Esophagus muscularis mucosa (tissue), 4 donors: ENCODE data around the gene GFAP. TPM values are rescaled to one million over a fixed set of nuclear protein-coding genes. Genes with fewer than 3 reads are reported as not detected.

Experiments used
- DNase-seq: peaks from one replicate; pipeline ENCODE4 v3.0.0-alpha.2; 2017; ENCODE audit errors: extremely low spot score
- H3K27ac ChIP-seq, 4 donors: fragments of 200-600 bp; sonication (generic); replicated peaks in 1 of 4; 1 replicate in 3 of 4; 2 replicates in 1 of 4; pipeline ENCODE4 v1.5.1; 2016 to 2019; ENCODE audit warnings: mild to moderate bottlenecking in 1 of 4
- H3K27me3 ChIP-seq, 4 donors: fragments of 200-600 bp; sonication (generic); one replicate each; pipeline versions ENCODE4 v1.5.1 to v1.6.0; 2016 to 2019
- H3K36me3 ChIP-seq, 4 donors: fragments of 200-600 bp; sonication (generic); one replicate each; pipeline ENCODE4 v1.5.1; 2016 to 2019
- H3K4me1 ChIP-seq, 4 donors: fragments of 200-600 bp; sonication (generic); one replicate each; pipeline ENCODE4 v1.5.1; 2016 to 2019
- H3K4me3 ChIP-seq, 4 donors: fragments of 200-600 bp; sonication (generic); 1 replicate in 2 of 4; 2 replicates in 2 of 4; pipeline ENCODE4 v1.5.1; 2016 to 2019; ENCODE audit warnings: mild to moderate bottlenecking in 4 of 4, moderate library complexity in 1 of 4
- H3K9me3 ChIP-seq, 4 donors: fragments of 200-600 bp; sonication (generic); 1 replicate in 3 of 4; 2 replicates in 1 of 4; pipeline ENCODE4 v1.5.1; 2016 to 2019
- CTCF ChIP-seq, 3 experiments: fragments of 200-600 bp in 2 of 3; fragments of 450-650 bp in 1 of 3; sonication (generic) in 2 of 3; IDR thresholded peaks; one replicate each; pipeline ENCODE4 v1.5.1; 2017 to 2019; ENCODE audit warnings: antibody characterized with exemption in 3 of 3, mild to moderate bottlenecking in 2 of 3, moderate library complexity in 1 of 3
- EP300 ChIP-seq: sonication (generic); formaldehyde crosslinking; IDR thresholded peaks from one replicate; pipeline ENCODE4 v1.6.1; 2017; ENCODE audit warnings: antibody characterized with exemption
- POLR2A ChIP-seq: fragments of 450-650 bp; IDR thresholded peaks from one replicate; pipeline ENCODE4 v1.6.1; 2017; ENCODE audit warnings: antibody characterized with exemption, moderate library complexity, mild to moderate bottlenecking, low read depth
- POLR2AphosphoS5 ChIP-seq, 2 donors: sonication (generic); formaldehyde crosslinking; IDR thresholded peaks; one replicate each; pipeline ENCODE4 v1.6.1; 2017; ENCODE audit warnings: antibody characterized with exemption in 2 of 2
- WGBS: methylation state at CpG from one replicate; pipeline ENCODE4 v1.1.5; 2018; 5-methylcytosine and 5-hydroxymethylcytosine counted together
- intact Hi-C: fragments of 100-400 bp; cut with DNase I; formaldehyde crosslinking; loops from one replicate; pipeline ENCODE4 v1.15.1; 2023
- total RNA-seq, 4 donors: library from RNA; depleted of rRNA; stranded (reverse); fragments of >200 nt; gene quantifications; one replicate each; pipeline versions ENCODE4 v1.1.0 to v1.2.1, GENCODE V29; 2016

The GFAP gene
- total RNA-seq, 4 donors from 2014 or later = 1.2 to 2.8 TPM; not detected in 2

DNA sequence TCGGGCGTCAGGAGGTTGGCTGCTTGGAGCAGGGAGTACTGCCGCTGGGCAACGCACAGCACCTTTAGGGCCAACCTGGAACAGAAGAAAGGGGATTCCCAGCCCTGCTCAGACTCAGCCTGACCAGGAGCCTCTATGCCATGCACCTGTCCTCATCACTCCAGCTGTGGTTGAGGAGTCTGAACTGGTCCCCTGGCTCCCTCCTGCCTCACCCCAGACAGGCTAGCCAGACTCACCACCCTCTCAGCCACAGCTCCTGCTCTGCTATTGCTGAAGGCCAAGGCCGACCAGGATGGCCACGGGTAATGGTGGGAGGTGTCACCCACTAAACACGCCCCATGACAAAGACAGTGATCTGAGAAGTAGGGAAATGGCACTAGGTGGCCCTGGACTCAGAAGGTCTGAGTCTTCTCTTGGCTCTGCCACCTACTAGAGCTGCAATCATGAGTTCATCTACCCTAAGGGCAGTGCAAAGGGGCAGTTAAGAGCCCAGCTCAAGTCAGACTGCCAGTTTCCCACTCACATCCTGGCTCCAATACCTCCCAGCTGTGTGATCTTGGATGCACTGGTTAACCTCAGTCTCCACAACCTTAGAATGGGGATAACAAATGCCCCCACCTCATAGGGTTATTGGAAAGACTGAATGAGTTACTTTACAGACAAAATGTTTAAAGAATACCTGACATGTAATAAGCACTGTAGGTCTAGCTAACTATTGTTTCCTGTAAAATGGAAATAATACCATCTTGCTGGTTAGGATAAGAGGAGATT, 13.8 kb upstream of the GFAP start:
- H3K4me1 ChIP-seq = peaks cover 0 to 3% (median 0%) of the 10 kb centered on the region in 4 donors
- TF ChIP-seq POLR2AphosphoS5 (IDR thresholded peaks at IDR 0.05) (no peak), CTCF (IDR thresholded peaks at IDR 0.05) (no peak), POLR2A (no peak), EP300 (no peak)
- H3K27ac ChIP-seq = no peak overlapping the region
- H3K9me3 ChIP-seq = no peaks in the 10 kb centered on the region
- intact Hi-C loops = no loop called here
- no peak overlapping the region for H3K4me3 ChIP-seq
- no peaks in the 10 kb centered on the region for H3K36me3 ChIP-seq
- no peaks in the 10 kb centered on the region for H3K27me3 ChIP-seq
- no peak for DNase-seq
- WGBS = 90% methylated on average over 2 of the region's 7 CpGs

DNA sequence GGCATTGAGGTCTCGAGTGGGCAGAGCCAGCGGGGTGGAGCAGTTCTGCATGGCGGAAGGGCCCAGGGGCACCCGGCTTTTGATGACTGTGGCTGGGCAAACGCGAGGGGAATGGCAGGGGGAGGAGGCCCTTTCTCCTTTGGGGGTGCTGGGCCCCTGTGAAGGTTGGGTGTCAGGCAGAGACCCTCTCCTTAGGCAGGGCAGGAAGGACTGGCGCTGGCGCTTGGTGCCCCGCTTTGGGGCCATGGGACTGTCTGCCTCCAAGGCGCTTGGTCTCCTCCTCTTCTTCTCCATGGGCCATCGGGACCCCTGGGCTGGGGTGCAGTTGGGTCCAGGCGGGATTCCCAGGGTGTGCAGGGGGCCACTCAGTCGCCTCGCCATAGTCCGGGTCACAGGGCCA, 12.8 kb upstream of the GFAP start:
- Histone ChIP-seq H3K4me1 (peaks cover 0 to 3% (median 0%) of the 10 kb centered on the region in 4 donors), H3K9me3 (no peaks in the 10 kb centered on the region), H3K27me3 (no peaks in the 10 kb centered on the region), H3K36me3 (no peaks in the 10 kb centered on the region), H3K4me3 (no peak overlapping the region), H3K27ac (no peak overlapping the region)
- intact Hi-C loops = no loop called here
- TF ChIP-seq CTCF (IDR thresholded peaks at IDR 0.05) = no peak
- TF ChIP-seq POLR2AphosphoS5 (IDR thresholded peaks at IDR 0.05) = no peak
- TF ChIP-seq POLR2A = no peak
- TF ChIP-seq EP300 = no peak
- 89% methylated on average over 14 of the region's 15 CpGs for WGBS
- no peak for DNase-seq

DNA sequence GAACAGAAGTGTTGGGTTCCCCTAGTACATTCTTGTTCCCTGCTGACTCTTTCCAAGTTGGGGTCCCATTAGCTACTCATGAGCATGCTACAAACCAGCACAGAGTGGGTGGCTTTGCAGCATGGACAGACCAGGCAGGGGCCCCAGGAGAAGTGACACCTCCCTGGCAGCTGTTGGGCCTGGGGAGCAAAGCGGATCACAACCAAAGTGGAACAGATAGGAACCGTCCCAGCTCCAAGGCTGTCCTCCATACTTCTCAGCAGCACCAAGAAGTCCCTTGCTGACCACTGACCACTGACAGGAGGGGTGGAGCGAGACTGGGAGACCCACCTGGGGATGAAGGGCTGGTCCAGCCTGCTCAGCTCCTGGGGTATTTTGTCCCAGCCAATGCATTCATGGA, 12.4 kb upstream of the GFAP start:
- intact Hi-C loops = no loop called here
- peaks cover 0 to 3% (median 0%) of the 10 kb centered on the region in 4 donors for H3K4me1 ChIP-seq
- H3K27ac ChIP-seq = no peak overlapping the region
- H3K27me3 ChIP-seq = no peaks in the 10 kb centered on the region
- no peak overlapping the region for H3K4me3 ChIP-seq
- TF ChIP-seq EP300 (no peak), CTCF (IDR thresholded peaks at IDR 0.05) (no peak)
- WGBS = 92% methylated on average over 3 of the region's 3 CpGs
- no peaks in the 10 kb centered on the region for H3K36me3 ChIP-seq
- DNase-seq = no peak
- no peaks in the 10 kb centered on the region for H3K9me3 ChIP-seq

DNA sequence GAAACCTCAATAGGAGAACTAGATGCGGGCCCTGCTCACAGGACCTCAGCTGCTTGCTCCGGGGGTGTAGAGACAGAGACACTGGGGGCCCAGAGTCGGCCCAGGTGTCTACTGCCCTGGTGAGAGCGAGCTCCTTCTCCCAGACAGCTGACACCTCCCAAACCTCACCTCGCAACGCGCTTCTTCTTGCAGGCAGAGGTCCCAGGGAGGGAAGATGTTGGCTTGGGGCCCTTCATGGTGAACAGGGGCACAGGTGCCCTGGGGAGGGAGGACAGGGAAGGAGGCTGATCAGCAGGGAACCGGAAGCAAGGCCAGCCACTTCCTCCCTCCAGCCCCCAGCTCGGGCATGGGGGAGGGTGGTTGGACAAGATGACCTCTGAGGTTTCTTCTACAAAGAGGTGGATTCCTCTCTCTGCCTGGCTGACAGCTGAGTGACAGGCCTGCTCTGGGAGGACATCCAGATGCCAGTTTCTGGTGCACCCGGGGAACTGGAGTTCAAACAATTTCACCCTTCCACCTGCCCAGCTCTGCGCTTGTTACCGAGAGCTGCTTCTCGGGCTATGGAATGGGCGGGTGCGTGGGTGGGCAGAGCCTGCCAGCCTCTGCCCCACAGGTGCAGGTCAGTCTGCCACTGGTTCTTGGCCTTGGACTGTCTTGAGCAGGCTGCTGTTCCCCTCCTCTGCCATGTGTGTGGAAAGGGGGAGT, 11.7 kb upstream of the GFAP start:
- TF ChIP-seq EP300 = no peak
- TF ChIP-seq CTCF (IDR thresholded peaks at IDR 0.05) = no peak
- no peak for TF ChIP-seq POLR2A
- no peak for TF ChIP-seq POLR2AphosphoS5 (IDR thresholded peaks at IDR 0.05)
- DNase-seq = no peak
- Histone ChIP-seq H3K27me3 (no peaks in the 10 kb centered on the region), H3K36me3 (no peaks in the 10 kb centered on the region), H3K4me1 (peaks cover 0 to 3% (median 0%) of the 10 kb centered on the region in 4 donors), H3K27ac (no peak overlapping the region), H3K9me3 (no peaks in the 10 kb centered on the region), H3K4me3 (no peak overlapping the region)
- WGBS = 89% methylated on average over 15 of the region's 15 CpGs
- intact Hi-C loops = no loop called here
